Liver (tissue), 3 donors: ENCODE data around the gene SLC6A18.

Experiments
- CTCF ChIP-seq: fragments of 150-350 bp; IDR thresholded peaks from 2 replicates; pipeline ENCODE4 v1.5.1; 2017; ENCODE audit warnings: improper control_type of control experiment, low read depth, low read length; ENCODE audit not compliant: missing input control
- HNF4A ChIP-seq, 2 donors: conservative IDR thresholded peaks; 2 replicates each; pipeline ENCODE4 v1.6.1; 2016; ENCODE audit warnings: antibody characterized with exemption in 2 of 2, mild to moderate bottlenecking in 2 of 2
- ZBTB33 ChIP-seq: IDR thresholded peaks from 2 replicates; pipeline ENCODE4 v1.6.1; 2016; ENCODE audit warnings: antibody characterized with exemption
- donor health status: healthy.
- donor health status: healthy.

GRCh38 chr5:1208743-1209488 lies 16.3 kb upstream of the SLC6A18 start:
- TF ChIP-seq HNF4A (conservative IDR thresholded peaks at IDR 0.05) (no peak), CTCF (peak; percentile 14), ZBTB33 (no peak)
